GM12892 (cell line): ENCODE results near the gene ABHD12B.

Experiments used
- POLR2A ChIP-seq: IDR thresholded peaks from 2 replicates; pipeline ENCODE4 v1.6.1; 2011; ENCODE audit warnings: low read depth, low read length, control low read depth
- POLR2AphosphoS5 ChIP-seq: IDR thresholded peaks from 2 replicates; pipeline ENCODE4 v1.6.1; 2011; ENCODE audit warnings: low read depth, low read length, control low read depth
- TAF1 ChIP-seq: IDR thresholded peaks from 2 replicates; pipeline ENCODE4 v1.6.1; 2011; ENCODE audit warnings: low read depth, mild to moderate bottlenecking, control low read depth, low read length, borderline replicate concordance

- TF ChIP-seq POLR2AphosphoS5 (no peak), POLR2A (no peak), TAF1 (no peak)
Observed at GRCh38 chr14:50931559-50931958, 59.7 kb downstream of the ABHD12B start.
